ENCODE results near the gene CD99. TPM values are rescaled to one million over a fixed set of nuclear protein-coding genes. Genes with fewer than 3 reads are reported as not detected.

Gene CD99
- total RNA-seq, 3 donors from 2014 or later (not counting 1 experiment from before 2014, with no cell fraction given), result 312 to 340 (median 333) TPM

DNA sequence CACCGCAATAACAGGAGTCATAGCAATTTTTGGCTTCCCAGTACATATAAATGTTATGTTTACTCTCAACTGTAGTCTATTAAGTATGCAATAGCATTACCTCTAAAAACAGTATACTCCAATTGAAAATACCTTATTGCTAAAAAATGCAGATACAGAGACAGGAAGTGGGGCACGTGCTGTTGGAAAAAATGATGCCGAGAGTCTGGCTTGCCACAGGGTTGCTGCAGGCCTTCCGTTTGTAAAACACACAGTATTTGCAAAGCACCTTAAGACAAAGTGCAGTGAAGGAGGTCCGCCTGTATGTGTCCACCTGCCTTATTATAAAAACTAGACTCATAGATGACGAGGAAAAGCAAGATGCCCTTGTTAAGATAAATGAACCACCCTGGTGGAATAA is 23.5 kb downstream of the CD99 start:
- TF ChIP-seq, protein P1, sequence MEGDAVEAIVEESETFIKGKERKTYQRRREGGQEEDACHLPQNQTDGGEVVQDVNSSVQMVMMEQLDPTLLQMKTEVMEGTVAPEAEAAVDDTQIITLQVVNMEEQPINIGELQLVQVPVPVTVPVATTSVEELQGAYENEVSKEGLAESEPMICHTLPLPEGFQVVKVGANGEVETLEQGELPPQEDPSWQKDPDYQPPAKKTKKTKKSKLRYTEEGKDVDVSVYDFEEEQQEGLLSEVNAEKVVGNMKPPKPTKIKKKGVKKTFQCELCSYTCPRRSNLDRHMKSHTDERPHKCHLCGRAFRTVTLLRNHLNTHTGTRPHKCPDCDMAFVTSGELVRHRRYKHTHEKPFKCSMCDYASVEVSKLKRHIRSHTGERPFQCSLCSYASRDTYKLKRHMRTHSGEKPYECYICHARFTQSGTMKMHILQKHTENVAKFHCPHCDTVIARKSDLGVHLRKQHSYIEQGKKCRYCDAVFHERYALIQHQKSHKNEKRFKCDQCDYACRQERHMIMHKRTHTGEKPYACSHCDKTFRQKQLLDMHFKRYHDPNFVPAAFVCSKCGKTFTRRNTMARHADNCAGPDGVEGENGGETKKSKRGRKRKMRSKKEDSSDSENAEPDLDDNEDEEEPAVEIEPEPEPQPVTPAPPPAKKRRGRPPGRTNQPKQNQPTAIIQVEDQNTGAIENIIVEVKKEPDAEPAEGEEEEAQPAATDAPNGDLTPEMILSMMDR (IDR thresholded peaks at IDR 0.05), result no peak
- no peak overlapping the region for H3K27ac ChIP-seq (ENCODE audit: low read length)
- H3K27ac Mint-ChIP-seq, result peak overlapping the region; percentile 70 to 83
- H3K9me3 Mint-ChIP-seq, result no peaks in the 10 kb centered on the region
- no peaks in the 10 kb centered on the region for H3K27me3 Mint-ChIP-seq (ENCODE audit: low read depth in 2 of 2)
- DNase-seq (peak in 1 of 2 donors; percentile 31), ATAC-seq (no peak)
- peaks cover 5% of the 10 kb centered on the region for H3K36me3 Mint-ChIP-seq
- H3K4me3 ChIP-seq (ENCODE audit: low read length), result no peak overlapping the region
- no peaks in the 10 kb centered on the region for H3K27me3 ChIP-seq (ENCODE audit: control insufficient read depth, insufficient read depth, low read length)
- H3K9me3 ChIP-seq (ENCODE audit: control insufficient read depth, insufficient read depth, low read length), result no peaks in the 10 kb centered on the region
- intact Hi-C loops (cut with micrococcal nuclease), result no loop called here
- peaks cover 38 to 47% of the 10 kb centered on the region in 2 donors for H3K4me1 Mint-ChIP-seq
- WGBS (ENCODE audit: insufficient coverage), result 42% methylated on average over 5 of the region's 6 CpGs
- H3K36me3 ChIP-seq (ENCODE audit: control insufficient read depth, insufficient read depth, low read length), result peaks cover 50% of the 10 kb centered on the region
- no peak overlapping the region for H3K4me3 Mint-ChIP-seq
- H3K4me1 ChIP-seq (ENCODE audit: control insufficient read depth, insufficient read depth, low read length), result peaks cover 25% of the 10 kb centered on the region

DNA sequence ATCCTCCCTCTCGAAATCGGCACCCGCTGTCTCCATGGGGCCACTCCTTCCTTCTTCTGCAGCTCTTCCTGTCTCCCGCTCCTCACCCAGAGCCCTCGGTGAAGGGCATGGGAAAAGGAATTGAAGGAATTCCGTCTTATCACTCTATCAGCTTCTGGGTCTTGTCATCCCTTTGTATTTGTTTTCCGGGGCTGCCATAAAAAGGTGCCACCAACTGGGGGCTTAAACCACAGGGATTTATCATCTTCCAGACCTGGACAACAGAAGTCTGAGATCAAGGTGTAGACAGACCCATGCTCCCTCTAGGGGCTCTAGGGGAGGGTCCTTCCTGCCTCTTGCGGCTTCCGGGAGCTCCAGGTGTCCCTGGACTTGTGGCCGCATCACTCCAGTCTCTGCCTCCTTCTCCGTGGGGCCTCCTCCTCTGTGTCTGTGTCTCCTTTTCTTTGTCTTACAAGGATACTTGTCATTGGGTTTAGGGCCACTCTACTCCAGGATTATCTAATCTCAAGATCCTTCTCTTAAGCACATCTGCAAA is 24.0 kb downstream of the CD99 start:
- peaks cover 56% of the 10 kb centered on the region for H3K36me3 ChIP-seq (ENCODE audit: control insufficient read depth, insufficient read depth, low read length)
- H3K27me3 ChIP-seq (ENCODE audit: control insufficient read depth, insufficient read depth, low read length), result no peaks in the 10 kb centered on the region
- DNase-seq (no peak), ATAC-seq (no peak)
- Mint-ChIP-seq H3K36me3 (peaks cover 11% of the 10 kb centered on the region), H3K4me3 (peak overlapping the region; percentile 25), H3K27ac (peak overlapping the region; percentile 70 to 83), H3K4me1 (peaks cover 32 to 44% of the 10 kb centered on the region in 2 donors), H3K27me3 (ENCODE audit: low read depth in 2 of 2) (no peaks in the 10 kb centered on the region), H3K9me3 (no peaks in the 10 kb centered on the region)
- no peak overlapping the region for H3K27ac ChIP-seq (ENCODE audit: low read length)
- TF ChIP-seq, protein P1 (IDR thresholded peaks at IDR 0.05), result no peak
- intact Hi-C loops (cut with micrococcal nuclease), result no loop called here
- no peaks in the 10 kb centered on the region for H3K9me3 ChIP-seq (ENCODE audit: control insufficient read depth, insufficient read depth, low read length)
- H3K4me1 ChIP-seq (ENCODE audit: control insufficient read depth, insufficient read depth, low read length), result peaks cover 19% of the 10 kb centered on the region
- 87% methylated on average over 11 of the region's 11 CpGs for WGBS (ENCODE audit: insufficient coverage)
- H3K4me3 ChIP-seq (ENCODE audit: low read length), result no peak overlapping the region

DNA sequence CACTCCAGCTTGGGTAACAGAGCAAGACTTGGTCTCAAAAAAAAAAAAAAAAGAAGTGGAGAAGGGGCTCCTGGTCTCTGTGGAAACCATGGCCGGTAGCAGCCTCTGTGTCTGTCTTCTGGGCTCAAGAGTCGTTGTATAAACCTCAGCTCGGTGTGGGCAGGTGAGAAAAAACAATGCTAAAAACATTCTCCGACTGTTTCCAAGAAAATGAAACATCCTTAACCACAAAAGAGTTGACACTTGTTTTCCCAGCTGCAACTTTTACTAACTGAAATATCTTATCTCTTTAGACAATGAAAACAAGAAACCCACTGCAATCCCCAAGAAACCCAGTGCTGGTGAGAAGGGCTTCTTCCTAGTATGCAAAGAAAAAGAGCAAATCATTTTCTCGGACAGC is 26.2 kb downstream of the CD99 start:
- Mint-ChIP-seq H3K4me3 (no peak overlapping the region), H3K9me3 (no peaks in the 10 kb centered on the region), H3K27me3 (ENCODE audit: low read depth in 2 of 2) (no peaks in the 10 kb centered on the region), H3K36me3 (peaks cover 13% of the 10 kb centered on the region), H3K27ac (peak overlapping the region; percentile 34 to 83), H3K4me1 (peaks cover 17 to 31% of the 10 kb centered on the region in 2 donors)
- Histone ChIP-seq H3K27ac (ENCODE audit: low read length) (no peak overlapping the region), H3K27me3 (ENCODE audit: control insufficient read depth, insufficient read depth, low read length) (no peaks in the 10 kb centered on the region), H3K9me3 (ENCODE audit: control insufficient read depth, insufficient read depth, low read length) (no peaks in the 10 kb centered on the region), H3K4me1 (ENCODE audit: control insufficient read depth, insufficient read depth, low read length) (peaks cover 10% of the 10 kb centered on the region), H3K4me3 (ENCODE audit: low read length) (no peak overlapping the region), H3K36me3 (ENCODE audit: control insufficient read depth, insufficient read depth, low read length) (peaks cover 73% of the 10 kb centered on the region)
- intact Hi-C loops (cut with micrococcal nuclease), result no loop called here
- ATAC-seq (no peak), DNase-seq (no peak)
- WGBS (ENCODE audit: insufficient coverage), result 23% methylated on average over 5 of the region's 5 CpGs
- TF ChIP-seq, protein P1 (IDR thresholded peaks at IDR 0.05), result no peak

DNA sequence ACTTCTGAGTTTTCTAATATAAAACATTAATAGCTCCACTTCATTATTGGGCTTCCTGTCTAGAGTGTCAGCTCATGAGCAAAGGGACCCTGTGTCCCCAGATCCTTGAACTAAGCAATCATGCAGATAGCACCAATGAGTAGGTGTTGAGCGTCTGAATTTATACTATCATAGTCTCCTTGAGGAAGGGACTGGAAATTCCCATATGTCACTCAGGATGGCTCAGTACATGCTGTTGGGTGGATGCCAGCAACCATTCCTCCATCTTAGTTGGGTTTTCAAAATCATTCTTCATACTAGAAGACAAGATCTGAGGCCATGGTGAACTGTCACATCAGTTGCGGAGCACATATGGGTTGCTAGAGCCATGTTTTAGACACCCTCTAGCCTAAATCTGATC is 27.7 kb downstream of the CD99 start:
- DNase-seq (no peak), ATAC-seq (no peak)
- Histone ChIP-seq H3K27ac (ENCODE audit: low read length) (no peak overlapping the region), H3K4me1 (ENCODE audit: control insufficient read depth, insufficient read depth, low read length) (peaks cover 6% of the 10 kb centered on the region), H3K9me3 (ENCODE audit: control insufficient read depth, insufficient read depth, low read length) (no peaks in the 10 kb centered on the region), H3K36me3 (ENCODE audit: control insufficient read depth, insufficient read depth, low read length) (peaks cover 78% of the 10 kb centered on the region), H3K4me3 (ENCODE audit: low read length) (no peak overlapping the region), H3K27me3 (ENCODE audit: control insufficient read depth, insufficient read depth, low read length) (no peaks in the 10 kb centered on the region)
- TF ChIP-seq, protein P1 (IDR thresholded peaks at IDR 0.05), result no peak
- intact Hi-C loops (cut with micrococcal nuclease), result no loop called here
- no peaks in the 10 kb centered on the region for H3K9me3 Mint-ChIP-seq
- peaks cover 17 to 31% of the 10 kb centered on the region in 2 donors for H3K4me1 Mint-ChIP-seq
- peaks cover 13% of the 10 kb centered on the region for H3K36me3 Mint-ChIP-seq
- peak overlapping the region in 1 of 2 donors; percentile 70 for H3K27ac Mint-ChIP-seq
- H3K4me3 Mint-ChIP-seq, result no peak overlapping the region
- no peaks in the 10 kb centered on the region for H3K27me3 Mint-ChIP-seq (ENCODE audit: low read depth in 2 of 2)
- WGBS (ENCODE audit: insufficient coverage), result 86% methylated on average over 2 of the region's 2 CpGs

All from natural killer cell (primary cell).